A673 (cell line): Measurements from ENCODE around the gene N4BP2.

ENCODE experiments used
- EZH2 ChIP-seq: fragments of 200-600 bp; sonication (generic); IDR thresholded peaks from 2 replicates; pipeline ENCODE4 v1.6.1; 2017; ENCODE audit warnings: borderline replicate concordance, low read depth, mild to moderate bottlenecking, mixed read lengths, antibody characterized with exemption, low read length; ENCODE audit not compliant: poor library complexity, severe bottlenecking
- TF ChIP-seq, protein P1 (sequence below): fragments of 300-800, 200-600 bp; sonication (generic); conservative IDR thresholded peaks from 2 replicates; pipeline ENCODE4 v1.5.1; 2017; ENCODE audit warnings: low read depth, mild to moderate bottlenecking, antibody characterized with exemption, low read length, moderate library complexity, mixed read lengths

GRCh38 chr4:40144716-40145115 is 88.1 kb downstream of the N4BP2 start:
- TF ChIP-seq EZH2, result no peak
- TF ChIP-seq, protein P1, sequence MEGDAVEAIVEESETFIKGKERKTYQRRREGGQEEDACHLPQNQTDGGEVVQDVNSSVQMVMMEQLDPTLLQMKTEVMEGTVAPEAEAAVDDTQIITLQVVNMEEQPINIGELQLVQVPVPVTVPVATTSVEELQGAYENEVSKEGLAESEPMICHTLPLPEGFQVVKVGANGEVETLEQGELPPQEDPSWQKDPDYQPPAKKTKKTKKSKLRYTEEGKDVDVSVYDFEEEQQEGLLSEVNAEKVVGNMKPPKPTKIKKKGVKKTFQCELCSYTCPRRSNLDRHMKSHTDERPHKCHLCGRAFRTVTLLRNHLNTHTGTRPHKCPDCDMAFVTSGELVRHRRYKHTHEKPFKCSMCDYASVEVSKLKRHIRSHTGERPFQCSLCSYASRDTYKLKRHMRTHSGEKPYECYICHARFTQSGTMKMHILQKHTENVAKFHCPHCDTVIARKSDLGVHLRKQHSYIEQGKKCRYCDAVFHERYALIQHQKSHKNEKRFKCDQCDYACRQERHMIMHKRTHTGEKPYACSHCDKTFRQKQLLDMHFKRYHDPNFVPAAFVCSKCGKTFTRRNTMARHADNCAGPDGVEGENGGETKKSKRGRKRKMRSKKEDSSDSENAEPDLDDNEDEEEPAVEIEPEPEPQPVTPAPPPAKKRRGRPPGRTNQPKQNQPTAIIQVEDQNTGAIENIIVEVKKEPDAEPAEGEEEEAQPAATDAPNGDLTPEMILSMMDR, result no peak
